Nephron (organoid): ENCODE measurements around the gene ATP1A2.
"Not testable (repeated sequence)": the region's sequence is repeated elsewhere in the genome, so short reads cannot be mapped to it uniquely, and the experiment has no call there.

Experiments used
- H3K27ac Mint-ChIP-seq, 3 experiments: 2 replicates each; pipeline ENCODE4 v1.8.0; 2020; ENCODE audit warnings: mixed read lengths in 3 of 3, mild to moderate bottlenecking in 2 of 3, moderate library complexity in 1 of 3
- H3K27me3 Mint-ChIP-seq: 2 replicates; pipeline ENCODE4 v1.8.0; 2021; ENCODE audit warnings: low read depth, mild to moderate bottlenecking, moderate library complexity, mixed read lengths
- H3K36me3 Mint-ChIP-seq: 2 replicates; pipeline ENCODE4 v1.8.0; 2020; ENCODE audit warnings: low read depth, mixed read lengths
- H3K4me1 Mint-ChIP-seq: 2 replicates; pipeline ENCODE4 v1.8.0; 2020; ENCODE audit warnings: mixed read lengths
- H3K4me3 Mint-ChIP-seq, 3 experiments: 2 replicates each; pipeline ENCODE4 v1.8.0; 2020; ENCODE audit warnings: mild to moderate bottlenecking in 3 of 3, mixed read lengths in 3 of 3, moderate library complexity in 2 of 3
- H3K9me3 Mint-ChIP-seq: 2 replicates; pipeline ENCODE4 v1.8.0; 2020; ENCODE audit warnings: mixed read lengths
- CTCF ChIP-seq, 3 experiments: fragments of 200-600 bp; sonication (generic); IDR thresholded peaks; one replicate each; pipeline ENCODE4 v1.5.0; 2021; ENCODE audit warnings: antibody characterized with exemption in 3 of 3; ENCODE audit not compliant: unreplicated experiment in 3 of 3

The ATP1A2 gene

GRCh38 chr1:160108888-160109662, 6.5 kb upstream of the ATP1A2 start:
- peaks cover 8% of the 10 kb centered on the region for H3K27me3 Mint-ChIP-seq
- H3K27ac Mint-ChIP-seq = peak overlapping the region; percentile 26 to 70 (median 66)
- peak overlapping the region in 1 of 3 experiments; percentile 19 for H3K4me3 Mint-ChIP-seq
- H3K9me3 Mint-ChIP-seq = no peaks in the 10 kb centered on the region
- no peaks in the 10 kb centered on the region for H3K36me3 Mint-ChIP-seq
- peak; percentile 35 to 53 (median 51) for TF ChIP-seq CTCF (IDR thresholded peaks at IDR 0.05; ENCODE audit: unreplicated experiment in 3 of 3)
- H3K4me1 Mint-ChIP-seq = peaks cover 56% of the 10 kb centered on the region

- H3K4me1 Mint-ChIP-seq = peaks cover 56% of the 10 kb centered on the region
- no peaks in the 10 kb centered on the region for H3K36me3 Mint-ChIP-seq
- peaks cover 8% of the 10 kb centered on the region for H3K27me3 Mint-ChIP-seq
- no peaks in the 10 kb centered on the region for H3K9me3 Mint-ChIP-seq
- H3K27ac Mint-ChIP-seq = peak overlapping the region; percentile 26 to 66 (median 46)
- no peak for TF ChIP-seq CTCF (IDR thresholded peaks at IDR 0.05; ENCODE audit: unreplicated experiment in 3 of 3)
- no peak overlapping the region for H3K4me3 Mint-ChIP-seq
These were observed 5.9 kb upstream of the ATP1A2 start for GRCh38 chr1:160109686-160110085.

- not testable (repeated sequence) for H3K27ac Mint-ChIP-seq, H3K9me3 Mint-ChIP-seq, H3K27me3 Mint-ChIP-seq, H3K4me3 Mint-ChIP-seq, H3K36me3 Mint-ChIP-seq
- peaks cover 64% of the 10 kb centered on the region for H3K4me1 Mint-ChIP-seq
These were observed 4.1 kb upstream of the ATP1A2 start for GRCh38 chr1:160111462-160111861.

- no peak for TF ChIP-seq CTCF (IDR thresholded peaks at IDR 0.05; ENCODE audit: unreplicated experiment in 3 of 3)
- Mint-ChIP-seq H3K27me3 (no peaks in the 10 kb centered on the region), H3K36me3 (no peaks in the 10 kb centered on the region), H3K4me1 (peaks cover 72% of the 10 kb centered on the region), H3K27ac (peak overlapping the region; percentile 5 to 73 (median 47)), H3K4me3 (no peak overlapping the region), H3K9me3 (no peaks in the 10 kb centered on the region)
These were observed 3.2 kb upstream of the ATP1A2 start for GRCh38 chr1:160112357-160112756.

- no peak overlapping the region for H3K4me3 Mint-ChIP-seq
- H3K4me1 Mint-ChIP-seq = peaks cover 83% of the 10 kb centered on the region
- peak overlapping the region in 2 of 3 experiments; percentile 23 to 43 for H3K27ac Mint-ChIP-seq
- H3K9me3 Mint-ChIP-seq = no peaks in the 10 kb centered on the region
- H3K36me3 Mint-ChIP-seq = no peaks in the 10 kb centered on the region
- H3K27me3 Mint-ChIP-seq = no peaks in the 10 kb centered on the region
- TF ChIP-seq CTCF (IDR thresholded peaks at IDR 0.05; ENCODE audit: unreplicated experiment in 3 of 3) = no peak
These were observed 2.2 kb upstream of the ATP1A2 start for GRCh38 chr1:160113407-160113806.

GRCh38 chr1:160114085-160114484, 1.5 kb upstream of the ATP1A2 start:
- TF ChIP-seq CTCF (IDR thresholded peaks at IDR 0.05; ENCODE audit: unreplicated experiment in 3 of 3) = no peak
- Mint-ChIP-seq H3K27me3 (no peaks in the 10 kb centered on the region), H3K9me3 (no peaks in the 10 kb centered on the region), H3K4me3 (no peak overlapping the region), H3K36me3 (no peaks in the 10 kb centered on the region), H3K27ac (peak overlapping the region in 1 of 3 experiments; percentile 23), H3K4me1 (peaks cover 82% of the 10 kb centered on the region)
